Fibroblast of skin of right quadriceps (primary cell): ENCODE data around the gene SYT10.
"Not testable (repeated sequence)": the region's sequence is repeated elsewhere in the genome, so short reads cannot be mapped to it uniquely, and the experiment has no call there.

Source experiments
- DNase-seq: peaks from one replicate; pipeline ENCODE4 v3.0.0-alpha.2; 2013

The SYT10 gene

GRCh38 chr12:33331961-33332398, 107.6 kb downstream of the SYT10 start:
- not testable (repeated sequence) for DNase-seq

- no peak for DNase-seq
Measured at GRCh38 chr12:33330940-33331339, 108.7 kb downstream of the SYT10 start.
